ENCODE measurements around the gene CMSS1.

GRCh38 chr3:99970198-99970597 is 152.5 kb downstream of the CMSS1 start:
- no peak for TF ChIP-seq EZH2 (IDR thresholded peaks at IDR 0.05; ENCODE audit: borderline replicate concordance, insufficient read depth, low read length, poor library complexity, severe bottlenecking)
- no peak for TF ChIP-seq CTCF (IDR thresholded peaks at IDR 0.05; ENCODE audit: poor library complexity, severe bottlenecking)
- no peak for TF ChIP-seq POLR2AphosphoS5 (IDR thresholded peaks at IDR 0.05)
- TF ChIP-seq EP300 (conservative IDR thresholded peaks at IDR 0.05; ENCODE audit: poor library complexity, severe bottlenecking), result no peak
- no peak for TF ChIP-seq TAF1 (IDR thresholded peaks at IDR 0.05; ENCODE audit: low read depth)
- no peak for TF ChIP-seq REST (IDR thresholded peaks at IDR 0.05; ENCODE audit: borderline replicate concordance)
